GM12891 (cell line): ENCODE data around the gene TFCP2L1.

Experiments
- PAX5 ChIP-seq: IDR thresholded peaks from 2 replicates; pipeline ENCODE4 v1.6.1; 2011; ENCODE audit warnings: low read length, moderate library complexity, mild to moderate bottlenecking; ENCODE audit not compliant: insufficient read depth, severe bottlenecking
- POLR2A ChIP-seq: IDR thresholded peaks from 2 replicates; pipeline ENCODE4 v1.6.1; 2011; ENCODE audit warnings: low read depth, low read length, control low read depth
- POLR2AphosphoS5 ChIP-seq: IDR thresholded peaks from 2 replicates; pipeline ENCODE4 v1.6.1; 2011; ENCODE audit warnings: low read depth, low read length, control low read depth
- POU2F2 ChIP-seq: IDR thresholded peaks from 2 replicates; pipeline ENCODE4 v1.6.1; 2011; ENCODE audit warnings: low read depth, mild to moderate bottlenecking, control low read depth, low read length, moderate library complexity
- SPI1 ChIP-seq: IDR thresholded peaks from 2 replicates; pipeline ENCODE4 v1.6.1; 2011; ENCODE audit warnings: low read depth, low read length, control low read depth
- TAF1 ChIP-seq: IDR thresholded peaks from 2 replicates; pipeline ENCODE4 v1.6.1; 2011; ENCODE audit warnings: low read depth, low read length, control low read depth

DNA sequence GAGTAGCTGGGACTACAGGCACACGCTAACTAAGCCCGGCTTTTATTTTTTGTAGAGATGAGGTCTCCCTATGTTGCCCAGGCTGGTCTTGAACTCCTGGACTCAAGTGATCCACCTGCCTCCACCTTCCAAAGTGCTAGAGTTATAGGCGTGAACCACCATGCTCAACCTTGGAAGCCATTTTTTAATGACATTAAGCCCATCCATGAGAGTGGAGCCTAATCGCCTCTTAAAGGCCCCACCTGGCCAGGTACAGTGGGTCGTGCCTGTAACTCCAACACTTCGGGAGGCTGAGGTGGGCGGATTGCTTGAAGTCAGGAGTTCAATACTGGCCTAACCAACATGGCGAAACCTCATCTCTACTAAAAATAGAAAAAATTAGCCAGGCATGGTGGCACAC, 41.6 kb upstream of the TFCP2L1 start:
- TF ChIP-seq POLR2A (no peak), POLR2AphosphoS5 (no peak), TAF1 (no peak), PAX5 (no peak), POU2F2 (no peak), SPI1 (no peak)
